Cardiac muscle cell (in vitro differentiated cells and primary cell): ENCODE data around the gene ELAVL2. TPM values are rescaled to one million over a fixed set of nuclear protein-coding genes. Genes with fewer than 3 reads are reported as not detected.
A peak's percentile ranks its signal among the peaks of the same experiment; 100 is the strongest.

Experiments
- DNase-seq, 2 donors: peaks; one replicate each; pipeline versions ENCODE4 v3.0.0 to v3.0.0-alpha.2; 2010 to 2017; ENCODE audit warnings: low read depth in 1 of 2, low spot score in 1 of 2
- H3K27ac ChIP-seq: fragments of 200-600 bp; sonication (generic); 2 replicates; pipeline ENCODE4 v1.5.1; 2016
- H3K27me3 ChIP-seq: fragments of 200-600 bp; sonication (generic); 2 replicates; pipeline ENCODE4 v1.6.0; 2016; ENCODE audit warnings: control low read depth
- H3K36me3 ChIP-seq: fragments of 200-600 bp; sonication (generic); 2 replicates; pipeline ENCODE4 v1.5.1; 2016; ENCODE audit warnings: control low read depth
- H3K4me1 ChIP-seq: fragments of 200-600 bp; sonication (generic); 2 replicates; pipeline ENCODE4 v1.8.1; 2017; ENCODE audit warnings: low read depth, mild to moderate bottlenecking, mixed run types
- H3K4me3 ChIP-seq: fragments of 200-600 bp; sonication (generic); 2 replicates; pipeline ENCODE4 v1.5.1; 2016; ENCODE audit warnings: mild to moderate bottlenecking
- H3K9me3 ChIP-seq: fragments of 200-600 bp; sonication (generic); 2 replicates; pipeline ENCODE4 v1.5.1; 2017; ENCODE audit warnings: low read depth, mild to moderate bottlenecking, control low read depth
- CTCF ChIP-seq: IDR thresholded peaks from 2 replicates; pipeline ENCODE4 v1.5.1; 2012; ENCODE audit warnings: low read depth, mild to moderate bottlenecking, low read length
- polyA plus RNA-seq: library from polyadenylated mRNA; unstranded; fragments of >200 nt; fragmentation: Nextera tagmentation; extraction: Ambion mirVana; gene quantifications from 2 replicates; pipeline ENCODE4 v1.2.1, GENCODE V29; 2016
- total RNA-seq: library from RNA; depleted of rRNA; stranded (reverse); fragments of >200 nt; gene quantifications from 2 replicates; pipeline ENCODE4 v1.2.3, GENCODE V29; 2016

Gene ELAVL2
- total and polyA plus RNA-seq, 2 experiments from 2014 or later, result 3.2 to 11.2 TPM

GRCh38 chr9:23771746-23772384, 54.2 kb downstream of the ELAVL2 start:
- no peak for DNase-seq
- no peak for TF ChIP-seq CTCF
- Histone ChIP-seq H3K4me3 (no peak overlapping the region), H3K36me3 (no peaks in the 10 kb centered on the region), H3K27me3 (no peaks in the 10 kb centered on the region), H3K4me1 (peaks cover 24% of the 10 kb centered on the region), H3K27ac (no peak overlapping the region), H3K9me3 (no peaks in the 10 kb centered on the region)

GRCh38 chr9:23769307-23769935, 56.6 kb downstream of the ELAVL2 start:
- H3K4me3 ChIP-seq, result no peak overlapping the region
- peaks cover 42% of the 10 kb centered on the region for H3K4me1 ChIP-seq
- H3K36me3 ChIP-seq, result no peaks in the 10 kb centered on the region
- no peak overlapping the region for H3K27ac ChIP-seq
- no peaks in the 10 kb centered on the region for H3K9me3 ChIP-seq
- no peaks in the 10 kb centered on the region for H3K27me3 ChIP-seq
- TF ChIP-seq CTCF, result no peak
- no peak for DNase-seq

GRCh38 chr9:23768861-23769260, 57.2 kb downstream of the ELAVL2 start:
- TF ChIP-seq CTCF, result no peak
- Histone ChIP-seq H3K27me3 (no peaks in the 10 kb centered on the region), H3K27ac (no peak overlapping the region), H3K9me3 (no peaks in the 10 kb centered on the region), H3K4me3 (no peak overlapping the region), H3K36me3 (no peaks in the 10 kb centered on the region), H3K4me1 (peaks cover 47% of the 10 kb centered on the region)
- DNase-seq, result no peak

- TF ChIP-seq CTCF, result no peak
- Histone ChIP-seq H3K9me3 (no peaks in the 10 kb centered on the region), H3K36me3 (no peaks in the 10 kb centered on the region), H3K27ac (peak overlapping the region; percentile 83), H3K4me1 (peaks cover 54% of the 10 kb centered on the region), H3K4me3 (no peak overlapping the region), H3K27me3 (no peaks in the 10 kb centered on the region)
- peak in 1 of 2 donors; percentile 64 for DNase-seq
Measured at GRCh38 chr9:23766613-23767012, 59.4 kb downstream of the ELAVL2 start.

- no peak for TF ChIP-seq CTCF
- H3K27ac ChIP-seq, result no peak overlapping the region
- DNase-seq, result no peak
- H3K36me3 ChIP-seq, result no peaks in the 10 kb centered on the region
- H3K4me3 ChIP-seq, result no peak overlapping the region
- H3K4me1 ChIP-seq, result peaks cover 54% of the 10 kb centered on the region
- no peaks in the 10 kb centered on the region for H3K9me3 ChIP-seq
- H3K27me3 ChIP-seq, result no peaks in the 10 kb centered on the region
Measured at GRCh38 chr9:23765561-23765960, 60.5 kb downstream of the ELAVL2 start.
